Measurements from ENCODE around the gene SLC12A7.
"Not testable (repeated sequence)": the region's sequence is repeated elsewhere in the genome, so short reads cannot be mapped to it uniquely, and the experiment has no call there.

The SLC12A7 gene

DNA sequence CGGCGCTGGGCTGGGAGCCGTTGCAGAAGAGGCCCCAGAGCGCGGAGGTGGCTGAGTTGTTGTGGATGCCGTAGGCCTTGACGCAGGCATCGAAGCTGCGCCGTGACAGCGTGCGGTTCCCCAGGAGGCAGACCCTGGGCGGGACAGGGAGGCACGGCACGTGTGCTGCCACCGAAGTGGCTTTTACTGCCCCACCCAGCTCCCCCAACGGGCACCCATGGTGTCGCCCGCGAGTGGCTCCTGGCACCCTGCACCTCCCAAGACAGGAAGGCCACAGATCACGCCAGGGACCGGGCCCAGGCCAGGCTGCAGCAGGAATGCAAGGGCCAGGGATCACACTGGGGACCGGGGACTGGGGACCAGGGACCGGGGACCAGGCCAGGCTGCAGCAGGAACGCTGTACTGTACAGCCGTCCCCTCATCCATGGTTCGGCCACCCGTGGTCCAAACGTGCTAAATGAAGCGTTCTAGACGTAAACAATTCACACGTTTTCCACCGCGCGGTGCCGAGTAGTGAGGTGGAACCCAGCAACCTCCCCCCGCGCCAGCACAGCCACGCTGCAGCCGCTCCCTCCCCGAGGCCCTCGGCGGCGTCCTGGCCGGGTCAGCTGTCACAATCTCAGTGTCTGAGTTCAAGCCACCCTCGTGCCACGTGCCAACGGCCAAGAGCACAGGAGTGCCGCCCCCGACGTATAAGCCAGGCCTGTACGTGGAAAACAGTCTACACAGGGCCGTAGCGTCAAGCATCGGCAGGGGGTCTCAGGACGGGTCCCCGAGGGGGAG is 27.8 kb downstream of the SLC12A7 start:
- no peak overlapping the region for H3K4me3 ChIP-seq (ENCODE audit: low read depth, low read length)
- TF ChIP-seq, protein P1, sequence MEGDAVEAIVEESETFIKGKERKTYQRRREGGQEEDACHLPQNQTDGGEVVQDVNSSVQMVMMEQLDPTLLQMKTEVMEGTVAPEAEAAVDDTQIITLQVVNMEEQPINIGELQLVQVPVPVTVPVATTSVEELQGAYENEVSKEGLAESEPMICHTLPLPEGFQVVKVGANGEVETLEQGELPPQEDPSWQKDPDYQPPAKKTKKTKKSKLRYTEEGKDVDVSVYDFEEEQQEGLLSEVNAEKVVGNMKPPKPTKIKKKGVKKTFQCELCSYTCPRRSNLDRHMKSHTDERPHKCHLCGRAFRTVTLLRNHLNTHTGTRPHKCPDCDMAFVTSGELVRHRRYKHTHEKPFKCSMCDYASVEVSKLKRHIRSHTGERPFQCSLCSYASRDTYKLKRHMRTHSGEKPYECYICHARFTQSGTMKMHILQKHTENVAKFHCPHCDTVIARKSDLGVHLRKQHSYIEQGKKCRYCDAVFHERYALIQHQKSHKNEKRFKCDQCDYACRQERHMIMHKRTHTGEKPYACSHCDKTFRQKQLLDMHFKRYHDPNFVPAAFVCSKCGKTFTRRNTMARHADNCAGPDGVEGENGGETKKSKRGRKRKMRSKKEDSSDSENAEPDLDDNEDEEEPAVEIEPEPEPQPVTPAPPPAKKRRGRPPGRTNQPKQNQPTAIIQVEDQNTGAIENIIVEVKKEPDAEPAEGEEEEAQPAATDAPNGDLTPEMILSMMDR (IDR thresholded peaks at IDR 0.05; ENCODE audit: low read depth, low read length) = no peak

DNA sequence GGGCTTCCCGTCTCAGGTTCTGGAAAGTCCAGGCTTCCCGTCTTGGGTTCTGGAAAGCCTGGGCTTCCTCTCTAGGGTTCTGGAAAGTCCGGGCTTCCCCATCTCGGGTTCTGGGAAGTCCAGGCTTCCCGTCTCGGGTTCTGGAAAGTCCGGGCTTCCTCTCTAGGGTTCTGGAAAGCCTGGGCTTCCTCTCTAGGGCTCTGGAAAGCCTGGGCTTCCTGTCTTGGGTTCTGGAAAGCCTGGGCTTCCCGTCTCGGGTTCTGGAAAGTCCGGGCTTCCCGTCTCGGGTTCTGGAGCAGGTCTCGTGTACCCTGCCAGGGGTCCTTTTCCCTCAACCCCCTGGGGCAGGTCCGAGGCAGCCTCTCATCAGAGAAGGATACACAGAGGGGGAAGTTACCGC is 28.8 kb downstream of the SLC12A7 start:
- not testable (repeated sequence) for H3K4me3 ChIP-seq (ENCODE audit: low read depth, low read length)

DNA sequence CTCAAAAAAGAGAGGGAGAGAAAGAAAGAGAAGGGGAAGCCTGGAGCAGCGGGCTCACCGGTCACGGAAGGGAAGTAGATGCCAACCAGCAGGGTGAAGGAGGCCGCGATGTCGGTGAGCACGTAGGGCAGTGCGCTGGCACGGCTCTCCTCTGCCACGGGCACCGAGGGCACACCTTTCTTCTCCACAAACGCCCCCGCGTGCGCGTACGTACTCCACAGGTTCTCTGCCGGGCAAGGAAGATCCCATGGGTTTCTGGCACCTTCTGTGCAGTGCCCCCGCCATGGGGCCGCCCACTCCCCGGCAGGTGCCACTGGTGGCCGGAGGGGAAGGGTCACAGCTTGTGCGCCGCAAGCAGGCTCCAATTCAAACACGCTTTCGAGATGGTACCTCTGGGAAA is 30.3 kb downstream of the SLC12A7 start:
- TF ChIP-seq, protein P1 (IDR thresholded peaks at IDR 0.05; ENCODE audit: low read depth, low read length) = no peak
- no peak overlapping the region for H3K4me3 ChIP-seq (ENCODE audit: low read depth, low read length)

DNA sequence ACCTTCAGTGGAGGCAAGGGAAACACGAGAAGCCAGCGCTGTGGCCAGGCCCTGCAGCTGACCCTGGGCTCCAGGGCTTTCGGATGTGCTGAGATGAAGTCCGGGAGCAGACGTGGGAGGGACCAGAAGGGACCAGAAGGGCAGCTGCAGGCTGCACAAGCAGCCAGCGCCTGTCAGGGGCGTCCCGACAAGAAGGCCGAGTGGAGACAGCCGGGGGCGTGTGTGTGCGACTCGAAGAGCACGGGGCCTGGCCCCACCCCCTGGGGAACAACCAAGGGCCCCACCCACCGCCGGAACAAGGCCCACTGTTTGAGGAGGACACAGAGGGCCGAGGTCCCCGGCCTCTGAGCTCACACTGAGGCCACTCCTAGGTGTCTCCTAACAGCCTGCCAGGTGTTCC is 31.4 kb downstream of the SLC12A7 start:
- TF ChIP-seq, protein P1 (IDR thresholded peaks at IDR 0.05; ENCODE audit: low read depth, low read length) = no peak
- no peak overlapping the region for H3K4me3 ChIP-seq (ENCODE audit: low read depth, low read length)

DNA sequence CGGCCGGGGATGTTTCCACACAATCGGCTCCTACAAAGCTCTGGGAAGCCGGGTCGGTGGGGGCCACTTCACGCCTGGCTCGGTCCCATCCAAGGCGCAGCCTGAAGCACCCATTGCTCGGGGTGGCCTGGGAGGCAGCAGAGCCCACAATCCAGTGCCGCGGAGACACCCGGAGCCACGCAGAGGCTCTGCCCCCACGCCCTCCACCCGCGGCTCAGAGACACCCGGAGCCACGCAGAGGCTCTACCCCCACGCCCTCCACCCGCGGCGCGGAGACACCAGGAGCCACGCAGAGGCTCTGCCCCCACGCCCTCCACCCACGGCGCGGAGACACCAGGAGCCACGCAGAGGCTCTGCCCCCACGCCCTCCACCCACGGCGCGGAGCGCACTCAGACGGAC is 31.9 kb downstream of the SLC12A7 start:
- TF ChIP-seq, protein P1 (IDR thresholded peaks at IDR 0.05; ENCODE audit: low read depth, low read length) = no peak
- H3K4me3 ChIP-seq (ENCODE audit: low read depth, low read length) = no peak overlapping the region

DNA sequence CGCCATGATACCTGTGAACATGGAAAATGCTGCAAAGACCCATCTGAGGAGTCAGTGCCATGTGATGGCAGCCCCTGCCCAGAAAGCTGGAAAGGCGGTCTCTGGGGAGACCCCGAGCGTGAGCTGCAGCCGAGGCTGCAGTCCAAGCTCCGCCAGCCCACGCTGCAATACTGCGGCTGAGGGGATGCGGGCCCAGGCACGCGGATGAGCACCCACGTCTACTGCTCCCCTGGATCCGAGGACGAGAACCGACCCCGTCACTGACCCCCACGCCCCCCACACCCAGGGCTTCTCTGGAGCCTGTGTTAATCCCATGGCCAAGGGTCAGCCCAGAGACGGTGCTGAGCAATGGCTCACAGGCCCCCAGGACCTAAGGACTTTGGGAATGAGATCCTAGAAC is 32.4 kb downstream of the SLC12A7 start:
- TF ChIP-seq, protein P1 (IDR thresholded peaks at IDR 0.05; ENCODE audit: low read depth, low read length) = no peak
- no peak overlapping the region for H3K4me3 ChIP-seq (ENCODE audit: low read depth, low read length)

DNA sequence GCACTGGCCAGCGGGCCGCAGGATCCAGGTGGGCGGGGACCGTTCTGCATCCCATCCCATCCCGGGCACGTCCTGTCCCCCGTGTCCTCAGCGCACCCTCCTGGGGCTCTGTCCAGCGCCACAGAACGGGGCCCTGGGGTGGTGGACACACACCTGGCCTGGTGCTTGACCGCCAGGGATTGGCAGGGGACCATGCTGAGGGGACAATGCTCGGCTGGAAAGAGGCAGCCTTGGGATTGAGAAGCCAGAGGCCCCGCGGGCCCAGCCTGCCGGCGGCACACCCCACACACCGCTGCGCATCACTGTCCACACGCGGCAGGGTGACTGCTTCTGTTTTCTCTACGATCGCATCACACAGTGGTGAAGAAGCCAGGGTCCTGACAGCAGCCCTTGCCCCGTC is 33.0 kb downstream of the SLC12A7 start:
- H3K4me3 ChIP-seq (ENCODE audit: low read depth, low read length) = no peak overlapping the region
- TF ChIP-seq, protein P1 (IDR thresholded peaks at IDR 0.05; ENCODE audit: low read depth, low read length) = no peak

DNA sequence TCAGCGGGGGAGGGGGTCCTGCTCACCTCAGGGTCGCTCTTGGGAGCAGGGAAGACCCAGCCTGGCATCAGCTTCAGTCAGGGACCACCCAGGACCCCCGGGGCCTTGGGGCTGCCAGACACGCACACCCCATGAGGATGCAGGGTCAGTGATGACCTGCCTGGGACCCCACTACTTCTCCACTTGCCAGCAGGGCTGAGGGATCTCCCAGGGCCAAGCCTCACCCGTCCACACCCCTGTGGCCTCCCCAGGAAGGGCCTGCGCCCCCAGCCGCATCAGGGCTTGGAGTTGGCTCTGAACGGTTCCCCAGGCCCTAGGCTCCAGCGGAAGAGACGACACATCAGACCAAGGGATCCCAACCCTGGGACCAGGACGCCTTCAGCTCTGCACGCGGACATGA is 33.7 kb downstream of the SLC12A7 start:
- H3K4me3 ChIP-seq (ENCODE audit: low read depth, low read length) = no peak overlapping the region
- TF ChIP-seq, protein P1 (IDR thresholded peaks at IDR 0.05; ENCODE audit: low read depth, low read length) = no peak
